HepG2 (cell line): Measurements from ENCODE around the gene ROBO2. TPM values are rescaled to one million over a fixed set of nuclear protein-coding genes. Genes with fewer than 3 reads are reported as not detected.
A peak's percentile ranks its signal among the peaks of the same experiment; 100 is the strongest.

Experiments
- KLF6 ChIP-seq: IDR thresholded peaks from 2 replicates; pipeline ENCODE4 v1.8.0; 2016; ENCODE audit warnings: missing biosample characterization, missing genetic modification reagents
- PTBP1 ChIP-seq: fragments of 200-400 bp; formaldehyde crosslinking; IDR thresholded peaks from 2 replicates; pipeline ENCODE4 v1.6.1; 2018; ENCODE audit warnings: low read length, low read depth; ENCODE audit not compliant: poor library complexity, severe bottlenecking
- RAD21 ChIP-seq: fragments of 450-650 bp; formaldehyde crosslinking; IDR thresholded peaks from 2 replicates; pipeline ENCODE4 v1.5.0; 2020; ENCODE audit warnings: mild to moderate bottlenecking
- RBAK ChIP-seq: sonication (generic); formaldehyde crosslinking; IDR thresholded peaks from 2 replicates; pipeline ENCODE4 v1.5.1; 2020; ENCODE audit warnings: mild to moderate bottlenecking, missing genetic modification reagents
- RERE ChIP-seq: IDR thresholded peaks from 2 replicates; pipeline ENCODE4 v1.6.1; 2016; ENCODE audit warnings: low read depth, missing genetic modification reagents, missing compliant biosample characterization
- SKIL ChIP-seq: sonication (generic); formaldehyde crosslinking; IDR thresholded peaks from 2 replicates; pipeline ENCODE4 v1.8.0; 2022; ENCODE audit warnings: missing genetic modification reagents, mild to moderate bottlenecking, moderate library complexity, borderline replicate concordance
- ZBTB8A ChIP-seq: sonication (generic); formaldehyde crosslinking; IDR thresholded peaks from 2 replicates; pipeline ENCODE4 v1.4.0; 2020; ENCODE audit warnings: mild to moderate bottlenecking, low read depth, missing genetic modification reagents, borderline replicate concordance
- ZNF264 ChIP-seq: sonication (generic); formaldehyde crosslinking; IDR thresholded peaks from 2 replicates; pipeline ENCODE4 v1.4.0; 2020; ENCODE audit warnings: missing genetic modification reagents
- ZNF274 ChIP-seq: sonication (generic); formaldehyde crosslinking; IDR thresholded peaks from 2 replicates; pipeline ENCODE4 v1.5.1; 2020; ENCODE audit warnings: mild to moderate bottlenecking, missing genetic modification reagents
- ZNF597 ChIP-seq: sonication (generic); formaldehyde crosslinking; IDR thresholded peaks from 2 replicates; pipeline ENCODE4 v1.5.0; 2020; ENCODE audit warnings: missing genetic modification reagents
- polyA plus RNA-seq, 8 experiments: library from polyadenylated mRNA; depleted of rRNA in 3 of 8; stranded (reverse) in 7 of 8; unstranded in 1 of 8; fragments of >200 nt; fragmentation: Illumina TruSeq in 4 of 8; extraction: Trizol in 4 of 8; gene quantifications; 2 replicates each; pipeline versions ENCODE4 v1.2.1 to v1.2.3, GENCODE V29; 2011 to 2016; ENCODE audit warnings: low read depth in 4 of 8, missing spikeins in 1 of 8, mixed read lengths in 1 of 8; ENCODE audit not compliant: insufficient read depth in 1 of 8
- total RNA-seq, 5 experiments: library from RNA; depleted of rRNA; stranded (reverse); fragments of >200 nt; fragmentation: Illumina TruSeq; extraction: Trizol; gene quantifications; 2 replicates each; pipeline ENCODE4 v1.2.3, GENCODE V29; 2016; ENCODE audit warnings: low read depth in 1 of 5
- TF ChIP-seq, protein P1 (sequence below): sonication (generic); formaldehyde crosslinking; IDR thresholded peaks from 2 replicates; pipeline ENCODE4 v1.4.0; 2020; ENCODE audit warnings: missing genetic modification reagents
- TF ChIP-seq, protein P2 (sequence below): sonication (generic); formaldehyde crosslinking; IDR thresholded peaks from 2 replicates; pipeline ENCODE4 v1.5.0; 2020; ENCODE audit warnings: mild to moderate bottlenecking, missing genetic modification reagents, moderate library complexity
- TF ChIP-seq, protein P3 (sequence below): sonication (generic); formaldehyde crosslinking; IDR thresholded peaks from 2 replicates; pipeline ENCODE4 v1.4.0; 2020; ENCODE audit warnings: missing genetic modification reagents

The ROBO2 gene
- total and polyA plus RNA-seq, 2 of the 13 experiments (the other 11 are each of a cell fraction or from before 2014, with no cell fraction given): not detected

GRCh38 chr3:77254967-77255831 is 215.3 kb downstream of the ROBO2 start (continued):
- TF ChIP-seq, protein P1, sequence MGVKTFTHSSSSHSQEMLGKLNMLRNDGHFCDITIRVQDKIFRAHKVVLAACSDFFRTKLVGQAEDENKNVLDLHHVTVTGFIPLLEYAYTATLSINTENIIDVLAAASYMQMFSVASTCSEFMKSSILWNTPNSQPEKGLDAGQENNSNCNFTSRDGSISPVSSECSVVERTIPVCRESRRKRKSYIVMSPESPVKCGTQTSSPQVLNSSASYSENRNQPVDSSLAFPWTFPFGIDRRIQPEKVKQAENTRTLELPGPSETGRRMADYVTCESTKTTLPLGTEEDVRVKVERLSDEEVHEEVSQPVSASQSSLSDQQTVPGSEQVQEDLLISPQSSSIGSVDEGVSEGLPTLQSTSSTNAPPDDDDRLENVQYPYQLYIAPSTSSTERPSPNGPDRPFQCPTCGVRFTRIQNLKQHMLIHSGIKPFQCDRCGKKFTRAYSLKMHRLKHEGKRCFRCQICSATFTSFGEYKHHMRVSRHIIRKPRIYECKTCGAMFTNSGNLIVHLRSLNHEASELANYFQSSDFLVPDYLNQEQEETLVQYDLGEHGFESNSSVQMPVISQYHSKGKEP: no peak
- TF ChIP-seq SKIL (CRISPR knock-in tag): no peak
- no peak for TF ChIP-seq ZNF597 (CRISPR knock-in tag)
- TF ChIP-seq KLF6 (CRISPR knock-in tag): no peak
- TF ChIP-seq, protein P2, sequence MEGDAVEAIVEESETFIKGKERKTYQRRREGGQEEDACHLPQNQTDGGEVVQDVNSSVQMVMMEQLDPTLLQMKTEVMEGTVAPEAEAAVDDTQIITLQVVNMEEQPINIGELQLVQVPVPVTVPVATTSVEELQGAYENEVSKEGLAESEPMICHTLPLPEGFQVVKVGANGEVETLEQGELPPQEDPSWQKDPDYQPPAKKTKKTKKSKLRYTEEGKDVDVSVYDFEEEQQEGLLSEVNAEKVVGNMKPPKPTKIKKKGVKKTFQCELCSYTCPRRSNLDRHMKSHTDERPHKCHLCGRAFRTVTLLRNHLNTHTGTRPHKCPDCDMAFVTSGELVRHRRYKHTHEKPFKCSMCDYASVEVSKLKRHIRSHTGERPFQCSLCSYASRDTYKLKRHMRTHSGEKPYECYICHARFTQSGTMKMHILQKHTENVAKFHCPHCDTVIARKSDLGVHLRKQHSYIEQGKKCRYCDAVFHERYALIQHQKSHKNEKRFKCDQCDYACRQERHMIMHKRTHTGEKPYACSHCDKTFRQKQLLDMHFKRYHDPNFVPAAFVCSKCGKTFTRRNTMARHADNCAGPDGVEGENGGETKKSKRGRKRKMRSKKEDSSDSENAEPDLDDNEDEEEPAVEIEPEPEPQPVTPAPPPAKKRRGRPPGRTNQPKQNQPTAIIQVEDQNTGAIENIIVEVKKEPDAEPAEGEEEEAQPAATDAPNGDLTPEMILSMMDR (CRISPR knock-in tag): peak; percentile 78
- no peak for TF ChIP-seq ZBTB8A (CRISPR knock-in tag)
- no peak for TF ChIP-seq RERE (CRISPR knock-in tag)
- TF ChIP-seq RBAK: no peak
- peak; percentile 56 for TF ChIP-seq RAD21
- TF ChIP-seq ZNF264 (CRISPR knock-in tag): no peak
- TF ChIP-seq, protein P3, sequence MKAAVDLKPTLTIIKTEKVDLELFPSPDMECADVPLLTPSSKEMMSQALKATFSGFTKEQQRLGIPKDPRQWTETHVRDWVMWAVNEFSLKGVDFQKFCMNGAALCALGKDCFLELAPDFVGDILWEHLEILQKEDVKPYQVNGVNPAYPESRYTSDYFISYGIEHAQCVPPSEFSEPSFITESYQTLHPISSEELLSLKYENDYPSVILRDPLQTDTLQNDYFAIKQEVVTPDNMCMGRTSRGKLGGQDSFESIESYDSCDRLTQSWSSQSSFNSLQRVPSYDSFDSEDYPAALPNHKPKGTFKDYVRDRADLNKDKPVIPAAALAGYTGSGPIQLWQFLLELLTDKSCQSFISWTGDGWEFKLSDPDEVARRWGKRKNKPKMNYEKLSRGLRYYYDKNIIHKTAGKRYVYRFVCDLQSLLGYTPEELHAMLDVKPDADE (CRISPR knock-in tag): no peak
- no peak for TF ChIP-seq PTBP1
- TF ChIP-seq ZNF274 (CRISPR knock-in tag): no peak
